ENCODE results near the gene PPFIBP1.

DNA sequence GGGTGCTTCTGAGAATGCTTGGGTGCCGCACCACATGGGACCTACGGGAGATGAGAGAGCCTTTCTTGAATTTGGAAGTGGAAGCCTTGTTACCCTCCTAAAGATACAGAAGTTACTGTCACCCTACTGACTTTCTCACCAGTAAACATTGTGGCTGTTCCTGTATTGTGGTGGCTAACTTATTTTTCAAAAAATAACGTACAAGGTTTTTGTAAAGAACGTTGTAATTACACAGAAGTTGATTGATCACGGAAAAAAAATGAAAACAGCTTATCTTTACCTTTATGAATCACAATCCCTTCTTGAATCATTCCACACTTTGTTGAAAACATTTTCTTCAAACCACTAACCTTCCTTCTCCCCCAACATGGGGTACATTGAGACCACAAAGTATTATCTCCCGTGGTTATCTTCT is 22.0 kb upstream of the PPFIBP1 start:
- TF ChIP-seq, protein P1, sequence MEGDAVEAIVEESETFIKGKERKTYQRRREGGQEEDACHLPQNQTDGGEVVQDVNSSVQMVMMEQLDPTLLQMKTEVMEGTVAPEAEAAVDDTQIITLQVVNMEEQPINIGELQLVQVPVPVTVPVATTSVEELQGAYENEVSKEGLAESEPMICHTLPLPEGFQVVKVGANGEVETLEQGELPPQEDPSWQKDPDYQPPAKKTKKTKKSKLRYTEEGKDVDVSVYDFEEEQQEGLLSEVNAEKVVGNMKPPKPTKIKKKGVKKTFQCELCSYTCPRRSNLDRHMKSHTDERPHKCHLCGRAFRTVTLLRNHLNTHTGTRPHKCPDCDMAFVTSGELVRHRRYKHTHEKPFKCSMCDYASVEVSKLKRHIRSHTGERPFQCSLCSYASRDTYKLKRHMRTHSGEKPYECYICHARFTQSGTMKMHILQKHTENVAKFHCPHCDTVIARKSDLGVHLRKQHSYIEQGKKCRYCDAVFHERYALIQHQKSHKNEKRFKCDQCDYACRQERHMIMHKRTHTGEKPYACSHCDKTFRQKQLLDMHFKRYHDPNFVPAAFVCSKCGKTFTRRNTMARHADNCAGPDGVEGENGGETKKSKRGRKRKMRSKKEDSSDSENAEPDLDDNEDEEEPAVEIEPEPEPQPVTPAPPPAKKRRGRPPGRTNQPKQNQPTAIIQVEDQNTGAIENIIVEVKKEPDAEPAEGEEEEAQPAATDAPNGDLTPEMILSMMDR (IDR thresholded peaks at IDR 0.05), result no peak
- TF ChIP-seq ZFX (IDR thresholded peaks at IDR 0.05; ENCODE audit: borderline replicate concordance), result no peak

Data from 22Rv1 (cell line).